GM21515 (cell line): ENCODE measurements around the gene TMSB15A.
"Not testable (repeated sequence)": the region's sequence is repeated elsewhere in the genome, so short reads cannot be mapped to it uniquely, and the experiment has no call there.

Experiments
- ATAC-seq: cut with Tn5 transposase; IDR thresholded peaks from one replicate; pipeline ENCODE4 v1.9.1; 2021; ENCODE audit not compliant: unreplicated experiment

TMSB15A gene

DNA sequence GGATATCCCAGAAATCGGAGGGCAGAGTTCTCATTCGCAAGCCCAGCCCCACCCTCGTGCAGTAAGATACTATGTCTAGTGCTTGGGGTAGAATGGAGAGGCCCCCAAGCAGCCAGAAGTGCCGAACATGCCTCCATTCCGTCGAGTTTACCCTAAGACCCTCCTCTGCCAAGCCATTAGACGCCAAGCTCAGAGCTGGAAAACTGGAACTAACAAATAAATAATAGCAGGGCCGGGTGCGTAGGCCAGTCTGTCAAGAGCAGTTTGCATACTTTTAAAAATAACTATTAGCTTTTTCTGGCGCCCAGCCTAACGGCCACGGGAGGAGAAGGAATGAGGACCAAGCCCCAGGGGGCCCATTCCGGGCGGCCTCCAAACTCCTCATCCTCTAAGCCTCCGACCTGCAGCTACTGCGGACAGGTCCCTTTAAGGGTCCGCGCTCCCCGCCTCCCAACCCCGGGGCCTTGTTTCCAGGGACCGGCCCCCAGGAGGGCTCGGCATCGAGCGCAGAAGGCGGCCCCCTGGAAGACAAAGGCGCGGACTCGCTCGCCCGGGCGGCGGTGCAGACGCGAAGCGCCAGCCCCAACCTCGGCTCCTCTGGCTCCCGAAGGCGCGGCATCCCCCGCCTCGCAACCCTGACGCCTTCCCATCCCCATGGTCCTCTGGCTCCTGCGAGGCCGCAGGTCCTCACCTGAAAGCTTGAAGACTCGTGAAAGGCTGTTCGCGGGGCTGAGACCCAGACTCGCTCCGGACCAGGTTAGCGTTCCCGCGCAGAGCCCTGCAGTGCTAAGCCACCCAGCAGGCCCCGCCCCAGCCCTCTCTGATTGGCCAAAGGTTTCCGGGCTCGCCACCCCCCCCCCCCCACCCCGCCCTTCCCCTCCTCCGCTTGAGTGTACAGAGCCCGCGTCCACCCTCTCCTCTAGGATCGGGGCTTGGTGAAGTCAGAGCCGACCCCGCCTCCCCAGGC is at the start of gene TMSB15A:
Gene TMSB15A, minus strand, starts transcription at position 765 of the 967 bp plus-strand sequence.
- ATAC-seq, result no peak

DNA sequence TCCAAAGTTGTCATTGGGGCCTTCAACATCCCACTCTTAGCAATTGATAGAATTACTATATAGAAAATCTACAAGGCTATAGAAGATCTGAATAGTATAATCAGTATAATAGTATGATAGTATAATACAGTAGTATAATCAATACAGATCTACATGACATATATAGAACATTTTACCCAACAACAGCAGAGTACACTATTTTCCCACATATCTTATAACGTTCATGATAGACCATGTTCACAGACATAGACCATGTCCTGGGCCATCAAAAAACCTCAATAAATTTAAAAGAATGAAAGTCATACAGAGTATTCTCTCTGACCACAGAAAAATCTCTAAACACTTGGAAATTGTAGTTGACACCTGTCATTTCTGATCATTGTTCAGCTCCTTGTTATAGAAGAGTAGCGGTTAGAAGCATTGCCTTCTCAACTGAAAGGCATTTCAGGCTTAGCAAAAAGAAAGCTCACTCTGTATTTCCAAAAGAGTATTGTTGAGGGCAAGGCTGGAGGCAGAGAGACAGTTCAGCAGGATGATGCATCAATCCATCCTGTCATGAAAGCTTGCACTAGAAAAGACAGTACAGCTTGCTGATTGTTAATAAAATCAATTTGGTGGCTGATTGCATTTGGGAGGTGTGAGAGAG is 44.0 kb upstream of the TMSB15A start:
- no peak for ATAC-seq

DNA sequence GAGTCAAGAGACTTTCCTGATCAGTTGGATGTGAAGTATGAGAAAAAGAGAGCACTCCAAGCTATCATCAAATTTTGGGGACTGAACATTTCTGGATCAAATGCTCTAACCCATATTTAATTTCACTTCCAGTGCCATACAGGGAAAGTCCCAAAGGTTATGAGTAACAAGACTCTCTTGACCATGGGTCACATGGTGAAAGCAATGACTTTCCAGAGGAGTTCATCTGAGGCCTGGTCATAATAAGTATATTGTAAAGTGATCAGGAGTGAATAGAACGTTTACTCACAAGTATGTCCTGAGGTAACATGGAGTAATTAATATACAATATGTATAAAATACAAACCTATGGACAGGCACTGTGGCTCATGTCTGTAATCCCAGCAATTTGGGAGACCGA is 42.1 kb upstream of the TMSB15A start:
- no peak for ATAC-seq

DNA sequence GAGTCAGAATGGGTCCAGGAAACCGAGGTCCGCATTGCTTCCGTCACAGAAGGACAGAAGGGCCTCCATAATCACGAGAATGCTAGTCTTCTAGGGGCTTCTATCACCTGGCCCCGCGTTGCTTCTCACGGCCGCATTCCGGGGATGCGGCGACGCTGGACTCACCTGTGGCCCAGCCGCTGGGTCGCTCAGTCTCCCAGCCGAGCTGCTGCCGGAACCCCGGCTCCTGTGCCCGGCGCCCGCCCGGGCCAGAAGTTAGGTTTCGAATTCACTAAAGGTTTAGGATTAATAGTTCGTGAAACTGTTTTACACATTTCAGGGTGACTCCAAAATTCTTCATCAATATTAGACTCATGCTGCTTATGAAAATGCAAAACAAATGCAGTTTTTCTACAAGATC is 31.7 kb upstream of the TMSB15A start:
- no peak for ATAC-seq

DNA sequence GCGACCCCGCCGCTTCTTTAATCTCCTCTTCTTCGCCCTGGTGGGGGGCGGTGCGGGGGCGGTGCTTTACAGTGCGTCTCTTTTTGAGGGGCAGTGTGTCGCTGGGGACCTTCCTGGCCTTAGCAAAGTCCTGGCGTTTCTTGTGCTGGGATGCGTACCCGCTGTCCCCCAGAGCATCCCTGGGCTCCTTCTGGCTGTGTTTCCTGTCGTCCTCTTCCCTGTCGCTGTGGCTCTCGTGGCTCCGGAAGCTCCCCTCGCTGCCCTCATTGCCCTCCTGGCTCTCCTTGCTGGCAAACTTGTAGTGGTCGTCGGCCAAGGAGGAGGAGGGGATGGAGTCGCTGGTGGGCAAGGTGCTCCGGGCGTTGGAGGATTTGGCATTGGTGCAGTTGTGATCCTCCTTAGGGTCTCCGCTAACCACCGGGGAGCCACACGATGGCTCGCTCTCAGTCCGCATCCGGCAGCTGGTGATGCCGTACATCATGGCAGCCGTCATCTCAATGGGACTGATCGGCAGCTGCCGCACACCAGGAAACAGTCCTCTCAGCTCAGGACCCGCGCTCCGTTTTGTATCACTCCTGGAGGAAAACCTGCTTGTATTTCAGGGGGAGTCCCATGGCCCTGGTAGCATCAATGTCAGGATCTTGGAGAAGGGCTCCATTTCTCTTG is 30.4 kb upstream of the TMSB15A start:
- ATAC-seq, result no peak

DNA sequence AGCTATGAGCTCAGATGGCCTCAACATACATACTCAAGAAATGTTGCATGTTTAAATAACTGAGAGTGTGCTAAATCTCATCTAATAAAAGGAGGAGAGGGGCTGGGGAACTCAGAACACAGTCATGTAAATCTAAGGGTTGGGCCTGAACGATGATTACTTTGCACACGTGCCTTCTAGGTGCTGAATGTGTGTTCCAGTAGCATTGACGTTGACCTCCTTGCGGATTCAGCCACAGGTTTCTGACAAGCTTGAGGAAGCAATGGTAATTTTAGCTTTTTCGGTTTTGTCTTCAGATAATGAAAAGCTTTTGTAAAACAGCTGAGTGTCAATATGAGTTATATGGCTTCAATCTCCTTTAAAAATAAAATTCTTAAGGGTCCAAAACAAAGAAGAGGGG is 29.6 kb upstream of the TMSB15A start:
- ATAC-seq, result not testable (repeated sequence)

DNA sequence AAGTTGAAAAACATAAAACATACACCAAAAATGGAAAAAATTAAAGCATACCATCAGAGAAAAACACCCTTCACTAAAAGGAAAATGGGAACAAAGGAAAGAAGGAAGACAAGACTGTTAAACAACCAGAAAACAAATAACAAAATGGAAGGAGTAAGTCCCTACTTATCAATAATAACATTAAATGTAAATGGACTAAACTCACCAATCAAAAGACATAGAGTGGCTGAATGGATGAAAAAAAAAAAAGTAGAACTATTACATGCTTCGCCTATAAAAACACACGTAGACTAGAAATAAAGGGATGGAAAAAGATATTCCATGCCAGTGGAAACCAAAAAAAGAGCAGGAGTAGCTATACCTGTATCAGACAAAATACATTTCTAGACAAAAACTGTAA is 19.4 kb upstream of the TMSB15A start:
- no peak for ATAC-seq

DNA sequence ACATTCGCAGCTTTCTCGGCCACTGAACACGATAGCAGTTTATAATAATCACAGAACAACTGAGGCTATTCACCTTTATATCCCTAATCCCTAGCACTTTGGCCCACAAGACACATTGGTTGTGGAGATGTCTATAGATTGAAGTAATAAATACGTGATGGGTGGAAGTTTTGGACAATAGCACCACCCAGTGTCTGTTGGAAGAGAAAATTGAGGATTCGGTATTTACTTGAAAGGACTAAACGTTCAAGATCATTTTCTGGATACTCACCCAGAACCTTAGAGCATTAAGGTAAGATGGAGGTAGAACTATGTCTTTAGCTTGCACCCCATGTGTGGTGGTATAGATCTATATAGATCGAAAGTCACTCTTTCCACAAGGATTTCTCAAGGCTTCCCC is 787 bp upstream of the TMSB15A start:
- ATAC-seq, result no peak

DNA sequence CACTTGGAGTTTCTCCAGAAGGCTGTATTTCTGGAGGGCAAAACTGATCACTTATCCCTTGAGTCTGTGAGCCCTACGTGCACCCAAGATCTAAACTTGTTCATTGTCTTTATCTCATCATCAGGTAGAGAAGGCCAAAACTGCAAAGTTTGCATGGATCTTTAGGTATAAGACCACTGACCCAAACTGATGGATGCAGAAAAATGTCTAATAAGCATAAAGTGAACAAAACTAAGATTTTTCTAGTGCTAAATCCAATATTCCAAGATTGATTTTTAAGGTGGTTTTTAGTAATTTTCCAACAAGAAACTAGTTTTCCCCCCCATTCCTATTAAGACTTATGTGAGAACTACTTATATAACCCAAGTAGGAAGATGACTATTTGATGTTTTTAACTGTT is 2.0 kb downstream of the TMSB15A start:
- ATAC-seq, result no peak

DNA sequence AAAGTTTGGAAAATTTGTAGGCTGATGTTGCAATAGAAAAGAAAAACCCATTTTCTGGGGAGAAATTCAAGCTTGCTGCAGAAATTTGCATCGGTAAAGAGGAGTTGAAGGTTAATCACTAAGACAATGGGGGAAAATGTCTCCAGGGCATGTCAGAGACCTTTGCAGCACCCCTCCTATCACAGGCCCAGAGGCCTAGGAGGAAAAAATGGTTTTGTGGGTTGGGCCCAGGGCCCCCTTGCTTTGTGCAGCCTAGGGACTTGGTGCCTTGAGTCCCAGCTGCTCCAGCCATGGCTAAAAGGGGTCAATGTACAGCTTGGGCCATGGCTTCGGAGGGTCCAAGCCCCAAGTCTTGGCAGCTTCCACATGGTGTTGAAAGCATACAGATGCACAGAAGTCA is 17.8 kb downstream of the TMSB15A start:
- ATAC-seq, result no peak

DNA sequence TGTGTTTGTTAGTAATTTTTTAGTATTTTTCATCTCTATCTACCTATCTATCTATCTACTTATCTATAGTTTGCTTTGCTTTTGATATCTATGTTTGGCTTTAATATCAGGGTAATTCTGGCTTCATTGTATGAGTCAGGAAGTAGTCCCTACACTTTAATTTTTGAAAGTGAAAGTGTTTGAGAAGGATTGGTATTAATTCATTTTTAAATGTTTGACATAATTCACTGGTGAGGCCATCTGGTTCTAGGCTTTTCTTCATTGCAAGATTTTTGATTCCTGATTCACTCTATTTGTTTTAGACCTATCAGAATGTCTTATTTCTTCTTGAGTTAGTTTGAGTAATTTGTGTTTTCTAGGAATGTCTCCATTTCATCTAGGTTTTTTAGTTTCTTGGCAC is 24.8 kb downstream of the TMSB15A start:
- no peak for ATAC-seq

DNA sequence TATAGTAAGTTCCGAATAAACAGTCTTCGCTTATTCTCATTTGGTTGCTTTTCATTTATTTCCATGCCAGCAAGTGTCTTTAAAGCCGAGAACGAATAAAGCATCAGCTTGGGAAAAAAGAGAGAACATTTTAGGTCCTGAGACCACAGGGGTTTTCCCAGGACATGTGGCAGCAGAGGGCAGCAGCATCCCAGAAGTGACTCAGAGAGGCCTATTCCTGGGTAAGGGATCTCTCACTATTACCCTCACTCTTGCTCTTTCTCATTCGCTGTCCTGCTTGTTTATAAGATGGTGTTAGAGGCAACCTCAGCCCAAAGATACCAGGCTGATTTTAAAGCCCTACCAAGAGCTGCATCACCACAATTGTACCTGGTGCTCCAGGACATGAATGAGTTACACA is 37.8 kb downstream of the TMSB15A start:
- ATAC-seq, result not testable (repeated sequence)

DNA sequence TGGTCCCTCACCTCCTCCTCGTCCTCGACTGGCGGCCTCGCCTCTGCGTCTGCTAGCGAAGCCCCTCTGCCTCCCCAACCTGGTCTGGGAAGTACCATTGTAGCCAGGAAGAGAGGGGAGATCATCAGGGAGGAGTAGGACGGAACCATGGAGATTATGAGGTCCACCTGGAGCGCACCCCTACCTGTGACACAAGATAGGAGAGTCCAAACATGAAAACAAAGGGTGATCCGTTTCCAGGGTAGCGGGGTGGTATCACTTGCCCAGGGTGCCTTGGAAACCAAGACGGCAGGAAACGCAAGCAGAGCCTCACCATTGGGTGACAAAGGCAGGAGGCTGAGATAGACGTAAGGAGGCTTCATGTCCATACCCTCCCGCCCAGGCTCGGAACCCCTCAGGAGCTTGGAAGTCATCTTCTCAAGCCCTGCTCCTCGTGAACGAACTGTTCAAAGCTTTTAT is 44.7 kb downstream of the TMSB15A start, which contains the start of gene TCP11X2:
Gene TCP11X2, minus strand, starts transcription at position 51 of the 459 bp plus-strand sequence.
- not testable (repeated sequence) for ATAC-seq

DNA sequence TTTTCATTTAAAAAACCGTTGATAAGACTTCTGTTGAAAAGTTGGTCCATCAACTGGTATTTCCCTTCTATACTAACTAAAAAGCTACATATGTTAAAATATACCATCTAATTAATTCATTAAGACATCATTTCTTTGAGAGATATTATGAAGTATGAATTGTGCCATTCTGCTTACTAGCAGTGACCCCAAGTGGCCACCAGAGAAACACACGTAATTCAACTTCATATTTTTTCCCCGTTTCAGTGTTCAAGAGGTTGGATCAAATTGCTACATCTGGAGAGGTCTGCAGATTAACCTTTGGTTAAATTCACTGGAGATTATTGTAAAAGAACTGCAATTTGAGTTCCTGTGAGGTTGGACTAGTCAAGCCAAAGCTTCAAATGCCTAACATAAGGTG is 46.3 kb downstream of the TMSB15A start:
- not testable (repeated sequence) for ATAC-seq
